WTC11 (cell line): ENCODE data around the gene DEFB132. TPM values are rescaled to one million over a fixed set of nuclear protein-coding genes. Genes with fewer than 3 reads are reported as not detected.

Experiments
- ATAC-seq: fragments of 200-7000 bp; cut with Tn5 transposase; 2 replicates; pipeline ENCODE4 v1.10.0; 2021; ENCODE audit warnings: mild to moderate bottlenecking, moderate library complexity
- CTCF ChIA-PET: fragments of 300-600 bp; sonication (Branson Sonifier 250); formaldehyde crosslinking; loops from one replicate; lab custom pipeline; 2021; ENCODE audit warnings: antibody characterized with exemption; lab: Charles Lee
- POLR2A ChIA-PET: fragments of 350-600 bp; sonication (Branson Sonifier 250); formaldehyde crosslinking; loops from one replicate; lab custom pipeline; 2021; ENCODE audit warnings: antibody characterized with exemption; lab: Charles Lee
- DNase-seq: peaks from one replicate; pipeline ENCODE4 v3.0.0; 2021; ENCODE audit warnings: low spot score
- H3K27ac Mint-ChIP-seq: 2 replicates; pipeline ENCODE4 v1.8.0; 2021; ENCODE audit warnings: mixed read lengths
- H3K27me3 Mint-ChIP-seq: 2 replicates; pipeline ENCODE4 v1.8.0; 2021; ENCODE audit warnings: low read depth, mild to moderate bottlenecking, moderate library complexity, mixed read lengths
- H3K36me3 Mint-ChIP-seq: 2 replicates; pipeline ENCODE4 v1.8.0; 2021; ENCODE audit warnings: mixed read lengths
- H3K4me1 Mint-ChIP-seq: 2 replicates; pipeline ENCODE4 v1.8.0; 2022; ENCODE audit warnings: mixed read lengths
- H3K4me3 Mint-ChIP-seq: 2 replicates; pipeline ENCODE4 v1.8.0; 2021; ENCODE audit warnings: mild to moderate bottlenecking, moderate library complexity, mixed read lengths
- H3K9me3 Mint-ChIP-seq: 2 replicates; pipeline ENCODE4 v1.8.0; 2021; ENCODE audit warnings: mixed read lengths
- AFF4 ChIP-seq: sonication (generic); formaldehyde crosslinking; IDR thresholded peaks from 2 replicates; pipeline ENCODE4 v1.8.1; 2023; ENCODE audit warnings: mild to moderate bottlenecking, missing genetic modification reagents, borderline replicate concordance
- ARID4B ChIP-seq: sonication (generic); formaldehyde crosslinking; IDR thresholded peaks from 2 replicates; pipeline ENCODE4 v1.8.0; 2023; ENCODE audit warnings: missing genetic modification reagents, mild to moderate bottlenecking, borderline replicate concordance
- ATF6 ChIP-seq: sonication (generic); formaldehyde crosslinking; IDR thresholded peaks from 2 replicates; pipeline ENCODE4 v1.8.1; 2023; ENCODE audit warnings: mild to moderate bottlenecking, missing genetic modification reagents
- ELF4 ChIP-seq: sonication (generic); formaldehyde crosslinking; IDR thresholded peaks from 2 replicates; pipeline ENCODE4 v1.8.1; 2022; ENCODE audit warnings: low read depth, mild to moderate bottlenecking, moderate library complexity, missing genetic modification reagents
- ERG ChIP-seq: fragments of 250-450 bp; sonication (Bioruptor Pico); IDR thresholded peaks from 2 replicates; pipeline ENCODE4 v1.8.0; 2021; ENCODE audit warnings: mild to moderate bottlenecking
- IRF1 ChIP-seq: sonication (generic); formaldehyde crosslinking; IDR thresholded peaks from 2 replicates; pipeline ENCODE4 v1.8.0; 2023; ENCODE audit warnings: missing genetic modification reagents
- NFE2L1 ChIP-seq: sonication (generic); formaldehyde crosslinking; IDR thresholded peaks from 2 replicates; pipeline ENCODE4 v1.8.1; 2023; ENCODE audit warnings: missing genetic modification reagents
- NR1H2 ChIP-seq: sonication (generic); formaldehyde crosslinking; IDR thresholded peaks from 2 replicates; pipeline ENCODE4 v1.9.0; 2021; ENCODE audit warnings: mild to moderate bottlenecking, moderate library complexity, missing genetic modification reagents
- RELA ChIP-seq: sonication (generic); formaldehyde crosslinking; IDR thresholded peaks from 2 replicates; pipeline ENCODE4 v1.8.1; 2022; ENCODE audit warnings: missing genetic modification reagents, mild to moderate bottlenecking, borderline replicate concordance
- SMAD3 ChIP-seq: sonication (generic); formaldehyde crosslinking; IDR thresholded peaks from 2 replicates; pipeline ENCODE4 v1.8.0; 2022; ENCODE audit warnings: missing genetic modification reagents, mild to moderate bottlenecking, borderline replicate concordance
- STAT6 ChIP-seq: sonication (generic); formaldehyde crosslinking; conservative IDR thresholded peaks from 2 replicates; pipeline ENCODE4 v1.8.1; 2023; ENCODE audit warnings: mild to moderate bottlenecking, low read depth, missing genetic modification reagents, moderate library complexity
- TEAD1 ChIP-seq: sonication (generic); formaldehyde crosslinking; IDR thresholded peaks from 2 replicates; pipeline ENCODE4 v1.8.0; 2022; ENCODE audit warnings: mild to moderate bottlenecking, missing genetic modification reagents
- TEAD4 ChIP-seq: sonication (generic); formaldehyde crosslinking; IDR thresholded peaks from 2 replicates; pipeline ENCODE4 v1.8.0; 2022; ENCODE audit warnings: mild to moderate bottlenecking, missing genetic modification reagents
- TP53 ChIP-seq: sonication (generic); formaldehyde crosslinking; IDR thresholded peaks from 2 replicates; pipeline ENCODE4 v1.8.1; 2023; ENCODE audit warnings: mild to moderate bottlenecking, missing genetic modification reagents
- ZNF219 ChIP-seq: sonication (generic); formaldehyde crosslinking; IDR thresholded peaks from 2 replicates; pipeline ENCODE4 v1.8.0; 2023; ENCODE audit warnings: missing genetic modification reagents, mild to moderate bottlenecking, borderline replicate concordance
- ZNF263 ChIP-seq: sonication (generic); formaldehyde crosslinking; IDR thresholded peaks from 2 replicates; pipeline ENCODE4 v1.8.1; 2022; ENCODE audit warnings: low read depth, mild to moderate bottlenecking, moderate library complexity, missing genetic modification reagents
- ZNF512 ChIP-seq: sonication (generic); formaldehyde crosslinking; IDR thresholded peaks from 2 replicates; pipeline ENCODE4 v1.8.1; 2022; ENCODE audit warnings: missing genetic modification reagents, borderline replicate concordance
- total RNA-seq: library from RNA; stranded (reverse); gene quantifications from 3 replicates; pipeline ENCODE4 v1.2.3, GENCODE V29; 2021

The DEFB132 gene
- total RNA-seq, 1 experiment from 2014 or later = not detected

- TF ChIP-seq AFF4 (CRISPR knock-in tag) = no peak
- TF ChIP-seq ERG (CRISPR knock-in tag) = no peak
- TF ChIP-seq ZNF219 = no peak
- TF ChIP-seq TEAD4 (CRISPR knock-in tag) = no peak
- no peak for TF ChIP-seq ZNF512 (CRISPR knock-in tag)
- TF ChIP-seq, all 79 proteins: peak for 2
Measured at GRCh38 chr20:278607-279571, 21.4 kb downstream of the DEFB132 start (continued).

GRCh38 chr20:284172-284571, 26.6 kb downstream of the DEFB132 start:
- ATAC-seq = no peak
- Mint-ChIP-seq H3K36me3 (peaks cover 45% of the 10 kb centered on the region), H3K4me3 (no peak overlapping the region), H3K4me1 (peaks cover 4% of the 10 kb centered on the region; the same call in 1 of the 2 replicates), H3K27ac (no peak overlapping the region), H3K27me3 (peaks cover 36% of the 10 kb centered on the region), H3K9me3 (peaks cover 6% of the 10 kb centered on the region)
- DNase-seq = no peak
- POLR2A ChIA-PET = interaction anchor here (1.2 kb wide), 1 partner anchor 17 kb away, joined by 3 read pairs; no protein-coding TSS in a partner anchor
- CTCF ChIA-PET = no interaction called here
- TF ChIP-seq RELA = no peak
- no peak for TF ChIP-seq SMAD3
- no peak for TF ChIP-seq ZNF263 (CRISPR knock-in tag)
- TF ChIP-seq ARID4B (CRISPR knock-in tag) = no peak
- TF ChIP-seq STAT6 (CRISPR knock-in tag) = no peak
- no peak for TF ChIP-seq NR1H2 (CRISPR knock-in tag)
- no peak for TF ChIP-seq ATF6 (CRISPR knock-in tag)
- TF ChIP-seq IRF1 (CRISPR knock-in tag) = no peak
- no peak for TF ChIP-seq NFE2L1 (CRISPR knock-in tag)
- TF ChIP-seq TEAD1 (CRISPR knock-in tag) = no peak
- no peak for TF ChIP-seq TP53 (CRISPR knock-in tag)
- no peak for TF ChIP-seq ELF4
